Epidermal melanocyte (primary cell): ENCODE results near the gene ZNF628.

Experiments used
- DNase-seq: peaks from one replicate; pipeline ENCODE4 v3.0.0; 2011; ENCODE audit warnings: low spot score; ENCODE audit not compliant: insufficient read length

The ZNF628 gene

DNA sequence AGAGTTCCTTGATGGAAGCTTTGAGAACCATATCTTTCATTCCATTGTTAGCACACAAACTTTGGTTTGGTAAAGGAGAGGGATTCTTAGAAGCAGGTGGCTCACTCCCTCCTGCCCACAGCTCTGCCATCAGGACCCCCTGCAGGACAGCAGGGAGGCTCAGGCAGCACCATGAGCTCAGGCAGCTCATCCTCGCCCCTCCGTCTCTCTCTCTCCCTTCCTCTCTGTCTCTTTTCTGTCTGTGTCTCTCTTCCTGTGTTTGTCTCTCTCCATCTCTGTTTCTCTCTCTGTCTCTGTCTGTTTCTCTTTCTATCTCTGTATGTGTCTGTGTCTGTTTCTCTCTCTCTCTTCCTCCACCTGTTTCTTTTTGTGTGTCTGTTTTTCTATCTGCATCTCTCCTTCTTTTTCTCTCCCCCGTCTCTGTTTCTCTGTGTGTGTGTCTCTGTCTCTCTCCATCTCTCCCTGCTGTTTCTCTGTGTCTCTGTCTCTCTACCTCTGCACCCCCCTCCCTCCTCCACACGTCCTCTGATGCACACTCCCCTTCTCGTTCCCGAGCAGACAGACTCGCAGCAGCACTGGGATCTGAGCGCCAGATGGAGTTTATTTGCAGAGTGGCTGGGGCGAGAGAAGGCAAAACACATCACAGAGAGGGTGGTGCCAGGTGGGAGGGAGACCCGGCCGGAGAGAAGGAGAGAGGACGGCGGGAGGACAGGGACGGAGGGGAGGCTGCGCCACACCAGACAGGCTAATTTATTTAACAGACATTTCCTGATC is 51.8 kb downstream of the ZNF628 start:
- no peak for DNase-seq

- no peak for DNase-seq
Observed at GRCh38 chr19:55529636-55530234, 53.3 kb downstream of the ZNF628 start.

DNA sequence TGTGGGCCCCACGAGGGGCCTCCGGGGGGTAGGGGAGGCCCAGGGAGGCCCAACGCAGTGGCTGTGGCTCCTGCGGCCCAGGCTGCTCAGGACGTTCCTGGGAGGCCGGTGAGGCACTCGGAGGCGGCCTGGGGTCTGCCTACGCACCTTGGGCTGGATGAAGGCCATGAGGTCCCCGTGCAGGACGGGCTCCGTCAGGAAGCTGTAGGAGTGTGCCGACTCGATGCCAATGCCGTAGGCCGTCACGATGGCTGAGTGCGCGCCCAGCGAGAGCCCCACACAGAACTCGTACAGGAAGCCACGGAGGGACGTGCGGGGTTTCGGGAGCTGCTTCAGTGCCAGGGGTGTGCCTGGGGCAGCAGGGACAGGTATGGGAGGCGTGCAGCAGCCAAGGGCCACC is 54.6 kb downstream of the ZNF628 start:
- no peak for DNase-seq
